ENCODE data around the gene HOXC4. TPM values are rescaled to one million over a fixed set of nuclear protein-coding genes. Genes with fewer than 3 reads are reported as not detected.
A peak's percentile ranks its signal among the peaks of the same experiment; 100 is the strongest.

The HOXC4 gene
- total and polyA plus RNA-seq, 11 donors = 0.06 to 1.2 (median 0.25) TPM; not detected in 7

DNA sequence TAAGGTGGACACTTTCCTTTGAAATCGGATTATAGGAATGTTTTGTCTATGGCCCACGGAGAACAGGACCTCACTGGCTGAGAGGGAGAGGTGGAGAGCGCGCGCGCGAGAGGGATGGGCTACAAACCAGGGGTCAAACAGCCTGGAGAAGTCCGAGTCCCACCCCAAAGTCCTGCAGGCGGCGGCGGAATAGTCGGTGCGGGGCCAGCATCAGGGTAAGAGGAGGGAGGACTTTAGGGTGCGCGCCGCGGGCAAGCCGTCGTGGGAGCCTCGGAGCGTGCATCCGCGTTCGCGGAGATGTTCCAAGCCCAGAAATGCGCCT lies 48.1 kb upstream of the HOXC4 start:
- Histone ChIP-seq H3K4me1 (peaks cover 0 to 22% (median 12%) of the 10 kb centered on the region in 12 donors), H3K4me3 (no peak overlapping the region), H3K27ac (no peak overlapping the region), H3K36me3 (no peaks in the 10 kb centered on the region), H3K27me3 (peaks cover 68 to 100% (median 96%) of the 10 kb centered on the region in 9 donors), H3K9me3 (no peaks in the 10 kb centered on the region)
- no peak for ATAC-seq
- no peak for DNase-seq
- 5 to 10% (median 6%) methylated on average over 25 to 26 of the region's 26 CpGs for WGBS, 4 donors
- TF ChIP-seq, protein P1, sequence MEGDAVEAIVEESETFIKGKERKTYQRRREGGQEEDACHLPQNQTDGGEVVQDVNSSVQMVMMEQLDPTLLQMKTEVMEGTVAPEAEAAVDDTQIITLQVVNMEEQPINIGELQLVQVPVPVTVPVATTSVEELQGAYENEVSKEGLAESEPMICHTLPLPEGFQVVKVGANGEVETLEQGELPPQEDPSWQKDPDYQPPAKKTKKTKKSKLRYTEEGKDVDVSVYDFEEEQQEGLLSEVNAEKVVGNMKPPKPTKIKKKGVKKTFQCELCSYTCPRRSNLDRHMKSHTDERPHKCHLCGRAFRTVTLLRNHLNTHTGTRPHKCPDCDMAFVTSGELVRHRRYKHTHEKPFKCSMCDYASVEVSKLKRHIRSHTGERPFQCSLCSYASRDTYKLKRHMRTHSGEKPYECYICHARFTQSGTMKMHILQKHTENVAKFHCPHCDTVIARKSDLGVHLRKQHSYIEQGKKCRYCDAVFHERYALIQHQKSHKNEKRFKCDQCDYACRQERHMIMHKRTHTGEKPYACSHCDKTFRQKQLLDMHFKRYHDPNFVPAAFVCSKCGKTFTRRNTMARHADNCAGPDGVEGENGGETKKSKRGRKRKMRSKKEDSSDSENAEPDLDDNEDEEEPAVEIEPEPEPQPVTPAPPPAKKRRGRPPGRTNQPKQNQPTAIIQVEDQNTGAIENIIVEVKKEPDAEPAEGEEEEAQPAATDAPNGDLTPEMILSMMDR (IDR thresholded peaks at IDR 0.05) = no peak
- TF ChIP-seq POLR2A (IDR thresholded peaks at IDR 0.05) = no peak
- intact Hi-C loops (cut with DNase I) = loop anchor here in 4 of 10 donors (5.0 to 10.0 kb wide), 2 partner anchors 187 to 369 kb away; no protein-coding TSS in a partner anchor

DNA sequence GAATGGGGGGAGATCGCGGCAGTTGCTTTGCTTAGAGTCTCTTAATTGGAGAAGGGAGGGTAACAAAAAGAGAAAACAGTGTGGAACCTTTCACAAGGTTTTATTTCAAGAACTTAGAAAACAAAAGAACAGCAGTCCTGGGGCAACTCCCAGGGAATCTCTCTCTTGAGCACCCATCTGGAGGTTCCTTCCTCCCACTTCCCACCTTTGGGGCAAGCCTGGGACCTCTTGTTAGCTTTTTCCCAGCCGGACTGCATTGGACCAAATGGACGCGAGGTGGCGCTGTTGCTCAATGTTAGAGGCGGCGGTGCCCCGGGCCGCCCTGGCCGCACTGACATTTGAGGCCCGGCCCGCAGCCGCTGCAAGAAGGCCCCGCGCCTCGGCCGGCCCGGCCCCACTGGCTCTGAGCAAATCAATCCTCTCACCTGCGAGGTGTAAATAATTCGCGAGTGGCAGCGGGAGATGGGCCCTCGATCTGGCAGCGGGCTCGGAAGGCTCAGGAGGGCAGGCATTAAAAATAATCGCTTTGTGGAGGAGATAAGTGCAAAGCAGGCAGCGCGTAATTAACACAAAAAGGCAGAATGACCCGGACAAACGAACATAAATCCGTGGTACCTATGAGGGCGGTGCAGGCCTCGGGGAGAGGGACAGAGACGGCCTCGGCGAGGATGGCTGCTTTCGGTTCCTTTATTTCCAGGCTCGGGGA lies 47.6 kb upstream of the HOXC4 start:
- Histone ChIP-seq H3K36me3 (no peaks in the 10 kb centered on the region), H3K4me1 (peaks cover 0 to 20% (median 11%) of the 10 kb centered on the region in 12 donors), H3K4me3 (peak overlapping the region in 9 of 12 donors; percentile 10 to 49 (median 36)), H3K27ac (no peak overlapping the region), H3K27me3 (peaks cover 63 to 100% (median 95%) of the 10 kb centered on the region in 9 donors), H3K9me3 (no peaks in the 10 kb centered on the region)
- TF ChIP-seq, protein P1 (IDR thresholded peaks at IDR 0.05) = peak; percentile 84 to 96 (median 94)
- no peak for TF ChIP-seq POLR2A (IDR thresholded peaks at IDR 0.05)
- intact Hi-C loops (cut with DNase I) = loop anchor here in 8 of 10 donors (1.0 to 10.0 kb wide), 6 partner anchors 185 to 369 kb away; no protein-coding TSS in a partner anchor
- DNase-seq = peak; percentile 78 to 93 (median 85)
- WGBS, 4 donors = 4 to 7% (median 5%) methylated on average over 33 to 39 of the region's 39 CpGs
- ATAC-seq = peak; percentile 68 to 92 (median 89)

DNA sequence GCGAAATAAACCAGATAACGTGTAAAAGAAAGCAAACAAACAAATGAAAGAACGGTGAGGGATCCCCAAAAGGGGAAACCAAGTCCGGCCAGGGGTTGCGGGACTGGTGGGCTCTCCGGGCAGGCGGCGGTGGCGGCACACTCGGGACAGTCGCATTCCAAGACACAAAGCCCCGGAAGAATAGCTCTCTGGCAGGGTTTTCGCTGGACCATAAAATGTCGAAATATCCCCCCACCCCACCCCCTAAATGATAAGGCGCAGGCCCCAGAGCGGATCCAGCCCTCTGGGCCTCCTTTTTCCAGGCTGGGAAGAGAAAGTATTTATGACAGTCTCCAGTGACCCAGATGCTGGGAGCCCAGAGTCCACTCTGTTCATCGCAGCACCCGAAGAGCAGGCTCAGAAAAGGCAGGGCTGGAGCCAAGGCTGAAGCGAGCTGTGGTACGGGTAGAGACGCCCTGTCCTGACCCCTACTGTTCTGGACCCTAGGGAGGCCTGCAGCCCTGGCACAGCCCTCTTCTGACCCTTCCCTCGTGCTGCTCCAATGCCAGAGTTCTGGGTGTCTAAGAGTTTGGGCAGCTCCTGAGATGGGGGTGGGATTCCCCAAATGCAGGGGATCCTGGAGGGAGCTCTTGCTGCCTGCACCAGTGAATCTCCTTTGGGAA lies 46.9 kb upstream of the HOXC4 start:
- Histone ChIP-seq H3K9me3 (no peaks in the 10 kb centered on the region), H3K36me3 (no peaks in the 10 kb centered on the region), H3K27me3 (peaks cover 63 to 100% (median 96%) of the 10 kb centered on the region in 9 donors), H3K4me1 (peaks cover 0 to 20% (median 11%) of the 10 kb centered on the region in 12 donors), H3K27ac (no peak overlapping the region), H3K4me3 (peak overlapping the region in 9 of 12 donors; percentile 10 to 49 (median 36))
- DNase-seq (no peak), ATAC-seq (no peak)
- intact Hi-C loops (cut with DNase I) = loop anchor here in 8 of 10 donors (1.0 to 10.0 kb wide), 6 partner anchors 184 to 368 kb away; no protein-coding TSS in a partner anchor
- TF ChIP-seq, protein P1 (IDR thresholded peaks at IDR 0.05) = no peak
- no peak for TF ChIP-seq POLR2A (IDR thresholded peaks at IDR 0.05)
- WGBS, 4 donors = 18 to 36% (median 20%) methylated on average over 19 to 22 of the region's 22 CpGs
